H1 (cell line): ENCODE data around the gene DCANP1. TPM values are rescaled to one million over a fixed set of nuclear protein-coding genes. Genes with fewer than 3 reads are reported as not detected.

Source experiments
- ATF3 ChIP-seq: IDR thresholded peaks from 2 replicates; pipeline ENCODE4 v1.6.1; 2011; ENCODE audit warnings: low read depth, mild to moderate bottlenecking, low read length; ENCODE audit not compliant: insufficient read depth
- CEBPB ChIP-seq: IDR thresholded peaks from 2 replicates; pipeline ENCODE4 v1.6.1; 2012; ENCODE audit warnings: low read depth, low read length
- CHD7 ChIP-seq: fragments of 300-600 bp; sonication (generic); IDR thresholded peaks from 2 replicates; pipeline ENCODE4 v1.7.1; 2012; ENCODE audit warnings: low read length, moderate library complexity, mild to moderate bottlenecking, inconsistent platforms; ENCODE audit not compliant: insufficient replicate concordance
- EP300 ChIP-seq, 2 experiments: IDR thresholded peaks; 1 replicate in 1 of 2; 2 replicates in 1 of 2; pipeline ENCODE4 v1.6.1; 2011 to 2012; ENCODE audit warnings: low read depth in 2 of 2, low read length in 2 of 2, mild to moderate bottlenecking in 2 of 2, borderline replicate concordance in 1 of 2, inconsistent platforms in 1 of 2, moderate library complexity in 1 of 2
- RBBP5 ChIP-seq: IDR thresholded peaks from 2 replicates; pipeline ENCODE4 v1.7.1; 2012; ENCODE audit warnings: low read depth, mild to moderate bottlenecking, inconsistent platforms, low read length, moderate library complexity, borderline replicate concordance
- RXRA ChIP-seq: IDR thresholded peaks from 2 replicates; pipeline ENCODE4 v1.6.1; 2011; ENCODE audit warnings: low read depth, mild to moderate bottlenecking, low read length, moderate library complexity; ENCODE audit not compliant: insufficient read depth
- SP1 ChIP-seq: IDR thresholded peaks from 2 replicates; pipeline ENCODE4 v1.6.1; 2011; ENCODE audit warnings: low read depth, low read length
- TEAD4 ChIP-seq: IDR thresholded peaks from 2 replicates; pipeline ENCODE4 v1.6.1; 2012; ENCODE audit warnings: low read depth, low read length, inconsistent platforms, mixed read lengths
- USF2 ChIP-seq: IDR thresholded peaks from 2 replicates; pipeline ENCODE4 v1.6.1; 2011; ENCODE audit warnings: low read length, improper control_type of control experiment
- polyA plus RNA-seq, 7 experiments: library from polyadenylated mRNA; depleted of rRNA in 3 of 7; stranded (reverse) in 5 of 7; unstranded in 2 of 7; fragments of >200 nt in 5 of 7; fragments of 200-250 nt in 2 of 7; gene quantifications; 1 replicate in 5 of 7; 2 replicates in 1 of 7; 4 replicates in 1 of 7; pipeline versions ENCODE4 v1.2.1 to v1.2.3, GENCODE V29; 2011 to 2013; ENCODE audit warnings: missing spikeins in 2 of 7, mixed read lengths in 2 of 7
- total RNA-seq: library from RNA; stranded (reverse); fragmentation: NEBNext Ultra II Directional; extraction: Animal tissue kit (Norgen Biotek cat#: 25700); gene quantifications from 2 replicates; pipeline ENCODE4 v1.2.1, GENCODE V29; 2021

Gene DCANP1
- total and polyA plus RNA-seq, 2 of the 8 experiments (the other 6 are each of a cell fraction or from before 2014, with no cell fraction given), result not detected

GRCh38 chr5:135436951-135437418 lies 10.2 kb downstream of the DCANP1 start (continued):
- TF ChIP-seq RXRA, result no peak
- TF ChIP-seq RBBP5, result no peak
- no peak for TF ChIP-seq TEAD4
- no peak for TF ChIP-seq USF2
- TF ChIP-seq CHD7, result no peak
- no peak for TF ChIP-seq SP1
- no peak for TF ChIP-seq CEBPB
- TF ChIP-seq ATF3, result no peak
- no peak for TF ChIP-seq EP300 (IDR thresholded peaks at IDR 0.05; ENCODE audit: borderline replicate concordance in 1 of 2, low read depth in 2 of 2, low read length in 2 of 2)
